Right atrium auricular region (tissue), 2 donors: ENCODE results near the gene CD164L2. TPM values are rescaled to one million over a fixed set of nuclear protein-coding genes. Genes with fewer than 3 reads are reported as not detected.
A peak's percentile ranks its signal among the peaks of the same experiment; 100 is the strongest.

Experiments used
- DNase-seq: peaks from one replicate; pipeline ENCODE4 v3.0.0-alpha.2; 2019; ENCODE audit warnings: low spot score
- H3K27ac ChIP-seq, 2 donors: fragments of 200-600 bp; sonication (generic); 1 replicate in 1 of 2; 2 replicates in 1 of 2; pipeline ENCODE4 v1.5.1; 2016 to 2019
- H3K27me3 ChIP-seq, 2 donors: fragments of 200-600 bp; sonication (generic); one replicate each; pipeline versions ENCODE4 v1.5.1 to v1.6.0; 2017 to 2019
- H3K36me3 ChIP-seq: fragments of 200-600 bp; sonication (generic); one replicate; pipeline ENCODE4 v1.5.1; 2016
- H3K4me1 ChIP-seq, 2 donors: fragments of 200-600 bp; sonication (generic); one replicate each; pipeline versions ENCODE4 v1.5.1 to v1.6.0; 2017 to 2019
- H3K4me3 ChIP-seq, 2 donors: fragments of 200-600 bp; sonication (generic); 1 replicate in 1 of 2; 2 replicates in 1 of 2; pipeline ENCODE4 v1.5.1; 2017 to 2019; ENCODE audit warnings: mild to moderate bottlenecking in 1 of 2, moderate library complexity in 1 of 2
- H3K9me3 ChIP-seq, 2 donors: fragments of 200-600 bp; sonication (generic); one replicate each; pipeline ENCODE4 v1.5.1; 2019
- total RNA-seq, 2 donors: library from RNA; depleted of rRNA; stranded (reverse); fragments of >200 nt; gene quantifications; one replicate each; pipeline ENCODE4 v1.1.0, GENCODE V29; 2016
- TF ChIP-seq, protein P1 (sequence below), 2 donors: fragments of 200-600 bp; sonication (generic); IDR thresholded peaks; one replicate each; pipeline ENCODE4 v1.5.1; 2019; ENCODE audit warnings: antibody characterized with exemption in 2 of 2

Gene CD164L2
- total RNA-seq, 2 donors from 2014 or later = not detected

DNA sequence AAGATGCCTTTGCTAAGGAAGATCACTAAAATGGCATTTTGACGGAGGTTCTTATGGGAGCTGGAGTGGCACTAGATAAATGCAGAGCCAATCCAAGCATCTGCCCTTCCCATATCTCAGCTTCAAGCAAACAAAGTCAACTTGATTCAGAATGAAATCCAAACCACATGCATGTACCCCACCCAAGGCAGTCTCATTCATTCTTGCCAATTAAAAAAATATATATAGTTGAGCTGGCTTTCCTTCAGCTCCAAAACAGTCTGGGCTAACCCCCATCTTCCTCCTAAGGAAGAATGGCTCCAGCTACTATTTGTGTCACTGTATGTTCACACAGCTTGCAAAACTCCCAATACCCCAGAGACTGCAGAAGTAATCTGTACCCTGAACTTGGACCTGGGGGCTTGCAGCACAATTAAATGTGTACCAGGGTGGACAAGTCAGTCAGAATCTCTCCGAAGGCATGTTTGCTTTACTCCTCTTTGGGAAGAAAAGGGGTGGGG, 44.7 kb upstream of the CD164L2 start:
- peak overlapping the region; percentile 1 to 18 for H3K4me3 ChIP-seq

DNA sequence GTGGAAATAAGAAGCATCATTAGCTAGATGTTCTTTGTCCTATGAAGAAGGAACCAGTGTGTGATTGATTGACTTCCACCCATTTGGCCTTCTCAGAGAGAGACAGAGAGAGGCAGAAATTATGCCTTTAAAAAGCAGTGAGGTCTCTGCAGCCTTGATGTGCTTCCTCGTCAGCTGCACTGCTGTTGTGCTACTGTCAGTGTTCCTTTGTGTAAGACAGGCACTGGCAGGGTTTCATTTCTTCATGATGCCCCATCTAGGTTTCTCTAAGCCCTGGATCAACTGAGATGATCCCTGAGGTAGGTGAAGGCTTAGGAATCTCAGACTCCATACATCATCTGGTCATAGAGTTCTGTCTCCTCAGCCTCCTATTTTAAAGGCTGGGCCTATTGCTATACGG, 44.2 kb upstream of the CD164L2 start:
- no peaks in the 10 kb centered on the region for H3K36me3 ChIP-seq

More for the DNA sequence above, 44.7 kb upstream of the CD164L2 start:
- H3K4me1 ChIP-seq = peaks cover 0 to 89% of the 10 kb centered on the region in 2 donors
- H3K27ac ChIP-seq = peak overlapping the region; percentile 84 to 94
- H3K27me3 ChIP-seq = no peaks in the 10 kb centered on the region
- no peak for DNase-seq
- H3K9me3 ChIP-seq = no peaks in the 10 kb centered on the region
- no peaks in the 10 kb centered on the region for H3K36me3 ChIP-seq
- TF ChIP-seq, protein P1, sequence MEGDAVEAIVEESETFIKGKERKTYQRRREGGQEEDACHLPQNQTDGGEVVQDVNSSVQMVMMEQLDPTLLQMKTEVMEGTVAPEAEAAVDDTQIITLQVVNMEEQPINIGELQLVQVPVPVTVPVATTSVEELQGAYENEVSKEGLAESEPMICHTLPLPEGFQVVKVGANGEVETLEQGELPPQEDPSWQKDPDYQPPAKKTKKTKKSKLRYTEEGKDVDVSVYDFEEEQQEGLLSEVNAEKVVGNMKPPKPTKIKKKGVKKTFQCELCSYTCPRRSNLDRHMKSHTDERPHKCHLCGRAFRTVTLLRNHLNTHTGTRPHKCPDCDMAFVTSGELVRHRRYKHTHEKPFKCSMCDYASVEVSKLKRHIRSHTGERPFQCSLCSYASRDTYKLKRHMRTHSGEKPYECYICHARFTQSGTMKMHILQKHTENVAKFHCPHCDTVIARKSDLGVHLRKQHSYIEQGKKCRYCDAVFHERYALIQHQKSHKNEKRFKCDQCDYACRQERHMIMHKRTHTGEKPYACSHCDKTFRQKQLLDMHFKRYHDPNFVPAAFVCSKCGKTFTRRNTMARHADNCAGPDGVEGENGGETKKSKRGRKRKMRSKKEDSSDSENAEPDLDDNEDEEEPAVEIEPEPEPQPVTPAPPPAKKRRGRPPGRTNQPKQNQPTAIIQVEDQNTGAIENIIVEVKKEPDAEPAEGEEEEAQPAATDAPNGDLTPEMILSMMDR (IDR thresholded peaks at IDR 0.05) = no peak

DNA sequence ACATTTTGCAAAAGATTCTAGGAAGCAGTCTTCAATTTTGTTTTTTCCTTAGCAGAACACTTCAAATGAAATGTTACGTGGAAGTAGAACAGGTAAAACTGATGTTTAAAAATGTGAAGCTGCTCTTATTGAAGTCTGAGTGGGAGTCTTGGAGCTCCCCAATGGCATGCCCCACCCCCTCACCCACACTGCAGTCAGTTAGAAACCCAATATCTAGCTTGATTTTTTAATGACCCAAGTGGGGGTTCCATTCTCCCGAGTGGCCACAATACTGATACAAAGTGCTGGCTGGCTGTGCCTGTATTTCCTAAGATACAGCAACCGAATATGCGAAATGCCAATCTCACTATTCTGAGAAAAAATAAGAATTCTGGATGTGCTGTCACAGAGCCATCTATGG, 40.6 kb upstream of the CD164L2 start:
- no peaks in the 10 kb centered on the region for H3K36me3 ChIP-seq

More for the DNA sequence above, 44.2 kb upstream of the CD164L2 start:
- peak overlapping the region; percentile 84 to 94 for H3K27ac ChIP-seq
- DNase-seq = no peak
- TF ChIP-seq, protein P1 (IDR thresholded peaks at IDR 0.05) = no peak
- no peaks in the 10 kb centered on the region for H3K9me3 ChIP-seq
- no peak overlapping the region for H3K4me3 ChIP-seq
- H3K27me3 ChIP-seq = no peaks in the 10 kb centered on the region
- H3K4me1 ChIP-seq = peaks cover 0 to 85% of the 10 kb centered on the region in 2 donors

DNA sequence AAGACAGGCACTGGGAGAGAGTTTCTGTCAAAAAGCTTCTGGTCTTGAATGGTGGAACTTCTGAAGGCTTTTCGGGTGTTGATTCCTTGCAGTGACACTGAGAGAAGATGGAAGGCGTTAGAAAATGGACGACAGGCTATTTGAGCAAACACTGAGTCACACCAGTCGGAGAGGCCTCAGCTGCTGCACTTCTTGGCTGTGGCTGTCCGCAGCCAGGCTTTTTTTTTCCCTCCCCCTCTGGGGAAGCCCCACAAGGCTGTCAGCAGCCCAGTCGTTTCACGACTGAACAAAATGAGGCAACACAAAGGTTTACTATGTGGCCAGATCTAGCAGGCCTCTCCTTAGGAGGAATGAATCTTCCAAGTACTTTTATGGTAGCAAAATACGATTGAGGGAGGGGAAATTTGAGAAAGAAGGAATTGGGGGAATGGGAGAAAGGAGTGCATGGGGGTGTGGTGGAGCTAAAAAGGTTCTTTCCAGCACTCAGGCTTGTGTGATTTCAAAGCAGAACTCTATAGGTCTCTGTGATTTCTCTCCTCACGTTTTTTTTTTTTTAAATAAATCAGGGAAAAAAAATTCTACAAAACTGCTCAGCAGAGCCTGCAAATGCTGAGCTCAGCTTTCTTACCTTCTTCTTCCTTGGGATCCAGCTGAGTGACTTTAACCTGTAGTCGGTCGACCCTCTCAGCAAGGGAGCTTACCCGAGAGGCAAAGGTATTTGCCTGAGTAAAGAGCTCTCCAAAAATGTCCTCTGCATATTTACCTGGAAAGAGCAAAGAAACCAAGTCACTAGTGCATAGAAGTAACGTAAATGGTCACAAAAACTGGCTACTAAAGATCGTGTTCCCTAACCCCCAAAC, 35.4 kb upstream of the CD164L2 start:
- no peaks in the 10 kb centered on the region for H3K27me3 ChIP-seq
- TF ChIP-seq, protein P1 (IDR thresholded peaks at IDR 0.05) = no peak
- H3K27ac ChIP-seq = peak overlapping the region; percentile 63 to 73
- no peaks in the 10 kb centered on the region for H3K9me3 ChIP-seq
- H3K4me3 ChIP-seq = no peak overlapping the region
- DNase-seq = no peak
- peaks cover under 1 to 66% of the 10 kb centered on the region in 2 donors for H3K4me1 ChIP-seq
- peaks cover 45% of the 10 kb centered on the region for H3K36me3 ChIP-seq

More for the DNA sequence above, 40.6 kb upstream of the CD164L2 start:
- no peak for DNase-seq
- TF ChIP-seq, protein P1 (IDR thresholded peaks at IDR 0.05) = no peak
- Histone ChIP-seq H3K4me1 (peaks cover 0 to 81% of the 10 kb centered on the region in 2 donors), H3K27me3 (no peaks in the 10 kb centered on the region), H3K9me3 (no peaks in the 10 kb centered on the region), H3K27ac (peak overlapping the region; percentile 3 to 21), H3K4me3 (no peak overlapping the region)

DNA sequence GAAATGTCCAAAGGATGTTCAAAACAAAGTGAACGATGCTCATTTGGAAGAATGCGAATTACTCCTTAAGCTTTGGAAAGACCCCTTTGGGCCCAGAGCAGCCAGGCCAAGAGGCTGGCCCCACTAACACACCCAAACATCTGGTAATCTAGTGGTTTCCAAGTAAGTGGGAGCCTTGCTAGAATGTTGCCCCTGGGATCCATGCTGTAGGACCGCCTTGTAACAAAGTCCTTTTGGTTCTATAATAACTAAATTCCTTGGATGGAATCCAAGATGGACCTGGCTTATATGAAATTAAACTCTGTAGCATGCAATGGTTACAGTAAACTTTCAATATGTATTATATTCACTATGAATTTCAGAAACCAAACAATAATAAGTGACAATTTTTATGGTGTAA, 34.6 kb upstream of the CD164L2 start:
- H3K4me1 ChIP-seq = peaks cover 3 to 70% of the 10 kb centered on the region in 2 donors
- TF ChIP-seq, protein P1 (IDR thresholded peaks at IDR 0.05) = no peak
- H3K27me3 ChIP-seq = no peaks in the 10 kb centered on the region
- no peaks in the 10 kb centered on the region for H3K9me3 ChIP-seq
- DNase-seq = no peak
- H3K4me3 ChIP-seq = no peak overlapping the region
- H3K27ac ChIP-seq = peak overlapping the region; percentile 63 to 73
- H3K36me3 ChIP-seq = peaks cover 52% of the 10 kb centered on the region
